NCI-H524 (cell line): ENCODE data around the gene PCSK5.

Experiments
- DNase-seq, 2 experiments: peaks; one replicate each; lab custom pipeline; 2025; lab: John Stamatoyannopoulos, UW

PCSK5 gene

GRCh38 chr9:76138360-76138759 is 247.9 kb downstream of the PCSK5 start:
- no peak for DNase-seq

- no peak for DNase-seq
These were observed 253.4 kb downstream of the PCSK5 start for GRCh38 chr9:76143834-76144233.

GRCh38 chr9:76150013-76150412 is 259.5 kb downstream of the PCSK5 start:
- no peak for DNase-seq

- DNase-seq, result no peak
These were observed 260.8 kb downstream of the PCSK5 start for GRCh38 chr9:76151267-76151666.

- DNase-seq, result no peak
These were observed 262.9 kb downstream of the PCSK5 start for GRCh38 chr9:76153339-76153738.

GRCh38 chr9:76153902-76154629 is 263.6 kb downstream of the PCSK5 start:
- no peak for DNase-seq

GRCh38 chr9:76155361-76155760 is 264.9 kb downstream of the PCSK5 start:
- no peak for DNase-seq

- no peak for DNase-seq
These were observed 268.2 kb downstream of the PCSK5 start for GRCh38 chr9:76158713-76159112.

- no peak for DNase-seq
These were observed 268.9 kb downstream of the PCSK5 start for GRCh38 chr9:76159293-76159926.

GRCh38 chr9:76161106-76161505 is 270.6 kb downstream of the PCSK5 start:
- DNase-seq, result no peak

GRCh38 chr9:76161541-76161940 is 271.1 kb downstream of the PCSK5 start:
- no peak for DNase-seq

GRCh38 chr9:76162086-76162730 is 271.7 kb downstream of the PCSK5 start:
- no peak for DNase-seq

- no peak for DNase-seq
These were observed 272.5 kb downstream of the PCSK5 start for GRCh38 chr9:76162751-76163500.

GRCh38 chr9:76166526-76166925 is 276.1 kb downstream of the PCSK5 start:
- no peak for DNase-seq

GRCh38 chr9:76176171-76176570 is 285.7 kb downstream of the PCSK5 start:
- DNase-seq, result no peak

GRCh38 chr9:76177931-76178330 is 287.5 kb downstream of the PCSK5 start:
- peak; percentile 43 to 57 for DNase-seq

GRCh38 chr9:76180541-76180940 is 290.1 kb downstream of the PCSK5 start:
- DNase-seq, result no peak

GRCh38 chr9:76181020-76181641 is 290.7 kb downstream of the PCSK5 start:
- no peak for DNase-seq

- no peak for DNase-seq
These were observed 291.3 kb downstream of the PCSK5 start for GRCh38 chr9:76181781-76182180.

GRCh38 chr9:76185432-76185831 is 295.0 kb downstream of the PCSK5 start:
- no peak for DNase-seq

GRCh38 chr9:76188286-76188685 is 297.8 kb downstream of the PCSK5 start:
- no peak for DNase-seq

- no peak for DNase-seq
These were observed 298.4 kb downstream of the PCSK5 start for GRCh38 chr9:76188905-76189304.
